Adrenal gland (tissue), 12 donors: Measurements from ENCODE around the gene ZNF829. TPM values are rescaled to one million over a fixed set of nuclear protein-coding genes. Genes with fewer than 3 reads are reported as not detected.
A peak's percentile ranks its signal among the peaks of the same experiment; 100 is the strongest.

Source experiments
- DNase-seq, 7 donors: peaks; one replicate each; pipeline ENCODE4 v3.0.0-alpha.2; 2019 to 2020
- H3K27ac ChIP-seq, 5 donors: fragments of 200-600 bp; sonication (generic) in 4 of 5; 1 replicate in 3 of 5; 2 replicates in 2 of 5; pipeline versions ENCODE4 v1.5.1 to v1.8.0; 2016 to 2020; ENCODE audit warnings: mild to moderate bottlenecking in 1 of 5
- H3K27me3 ChIP-seq: fragments of 200-600 bp; 2 replicates; pipeline ENCODE4 v1.8.0; 2021
- H3K36me3 ChIP-seq, 2 donors: fragments of 200-600 bp; replicated peaks in 1 of 2; 1 replicate in 1 of 2; 2 replicates in 1 of 2; pipeline versions ENCODE4 v1.5.1 to v1.8.0; 2018 to 2022
- H3K4me1 ChIP-seq, 2 donors: fragments of 200-600 bp; replicated peaks in 1 of 2; 1 replicate in 1 of 2; 2 replicates in 1 of 2; pipeline versions ENCODE4 v1.5.1 to v1.8.0; 2018 to 2021
- H3K4me3 ChIP-seq, 4 donors: fragments of 200-600 bp; sonication (generic) in 3 of 4; one replicate each; pipeline ENCODE4 v1.5.1; 2016 to 2018
- H3K9me3 ChIP-seq, 3 donors: fragments of 200-600 bp; sonication (generic) in 1 of 3; replicated peaks in 1 of 3; 1 replicate in 2 of 3; 2 replicates in 1 of 3; pipeline versions ENCODE4 v1.5.1 to v1.8.0; 2016 to 2021
- POLR2A ChIP-seq, 2 donors: fragments of 450-650 bp; IDR thresholded peaks; one replicate each; pipeline ENCODE4 v1.6.1; 2017; ENCODE audit warnings: antibody characterized with exemption in 2 of 2, mild to moderate bottlenecking in 2 of 2, moderate library complexity in 1 of 2
- WGBS, 4 donors: extraction: QIAGEN DNeasy Blood & Tissue Kit in 2 of 4; methylation state at CpG; one replicate each; pipeline versions ENCODE4 v1.1.5 to v1.1.7; 2013 to 2017; 5-methylcytosine and 5-hydroxymethylcytosine counted together
- intact Hi-C, 2 donors: fragments of 100-400 bp; cut with DNase I; formaldehyde crosslinking; loops; one replicate each; pipeline versions ENCODE4 v1.14.1 to v1.15.0; 2022 to 2023
- polyA plus RNA-seq, 3 donors: library from polyadenylated mRNA; stranded (reverse); fragments of 200-250 nt in 2 of 3; fragments of 350-450 nt in 1 of 3; fragmentation: Illumina TruSeq in 1 of 3; extraction: RNeasy Lipid Tissue Mini Kit (QIAGEN cat#74804) in 1 of 3; gene quantifications; one replicate each; pipeline ENCODE4 v1.2.3, GENCODE V29; 2013 to 2014
- total RNA-seq, 9 donors: library from RNA; depleted of rRNA in 4 of 9; stranded (reverse); fragments of >200 nt in 4 of 9; fragments of 120-200 nt in 1 of 9; fragmentation: NEBNext Ultra II Directional in 1 of 9; extraction: Animal tissue kit (Norgen Biotek cat#: 25700) in 1 of 9; gene quantifications; one replicate each; pipeline versions ENCODE4 v1.1.0 to v1.2.4, GENCODE V29; 2013 to 2023
- TF ChIP-seq, protein P1 (sequence below), 6 experiments: fragments of 450-650 bp in 4 of 6; fragments of 200-600 bp in 2 of 6; sonication (generic) in 1 of 6; IDR thresholded peaks; 1 replicate in 5 of 6; 2 replicates in 1 of 6; pipeline versions ENCODE4 v1.5.1 to v1.8.0; 2016 to 2021; ENCODE audit warnings: antibody characterized with exemption in 6 of 6, mild to moderate bottlenecking in 2 of 6, moderate library complexity in 1 of 6
- donor health status: healthy with polysubstance abuse.
- donor health status: Bipolar disorder and iron deficiency.
- donor health status: DM: yes; HTN: yes; CAD: no.
- donor health status: DM: no; HTN: no; CAD: no.
- donor health status: DM: no; HTN: no; CAD: no.
- donor health status: DM: yes; HTN: yes; CAD: no.

The ZNF829 gene
- total and polyA plus RNA-seq, 12 donors, result 0.64 to 6.2 (median 4.2) TPM

DNA sequence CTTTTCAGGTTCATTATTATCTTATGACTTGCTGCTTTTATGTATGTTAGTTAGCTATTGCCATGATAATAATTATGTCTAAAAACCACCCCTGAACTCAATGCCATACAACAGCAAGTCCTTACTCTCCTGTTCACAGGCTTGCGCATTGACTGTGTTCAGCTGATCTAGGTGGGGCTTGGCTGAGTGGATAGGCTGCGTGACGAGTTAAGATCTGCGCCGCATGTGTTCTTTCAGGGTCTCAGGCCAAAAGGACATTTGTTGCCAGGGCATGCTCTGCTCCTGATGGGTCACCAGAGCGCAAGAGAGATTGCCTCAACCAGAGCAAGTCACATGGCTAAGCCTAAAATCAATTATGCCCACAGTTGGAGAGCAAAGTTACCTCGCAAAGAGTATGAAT is 900 bp upstream of the ZNF829 start:
- H3K4me3 ChIP-seq, result peak overlapping the region in 3 of 4 donors; percentile 57 to 90 (median 90)
- peaks cover 8 to 10% of the 10 kb centered on the region in 2 donors for H3K4me1 ChIP-seq
- intact Hi-C loops, result no loop called here
- H3K27ac ChIP-seq, result peak overlapping the region; percentile 77 to 99 (median 90)
- no peaks in the 10 kb centered on the region for H3K27me3 ChIP-seq
- no peaks in the 10 kb centered on the region for H3K9me3 ChIP-seq
- 37 to 53% (median 44%) methylated on average over 7 of the region's 7 CpGs for WGBS, 4 donors
- peak in 6 of 7 donors; percentile 17 to 68 (median 28) for DNase-seq
- peaks cover 0 to 14% of the 10 kb centered on the region in 2 donors for H3K36me3 ChIP-seq
- TF ChIP-seq POLR2A (IDR thresholded peaks at IDR 0.05), result no peak
- TF ChIP-seq, protein P1, sequence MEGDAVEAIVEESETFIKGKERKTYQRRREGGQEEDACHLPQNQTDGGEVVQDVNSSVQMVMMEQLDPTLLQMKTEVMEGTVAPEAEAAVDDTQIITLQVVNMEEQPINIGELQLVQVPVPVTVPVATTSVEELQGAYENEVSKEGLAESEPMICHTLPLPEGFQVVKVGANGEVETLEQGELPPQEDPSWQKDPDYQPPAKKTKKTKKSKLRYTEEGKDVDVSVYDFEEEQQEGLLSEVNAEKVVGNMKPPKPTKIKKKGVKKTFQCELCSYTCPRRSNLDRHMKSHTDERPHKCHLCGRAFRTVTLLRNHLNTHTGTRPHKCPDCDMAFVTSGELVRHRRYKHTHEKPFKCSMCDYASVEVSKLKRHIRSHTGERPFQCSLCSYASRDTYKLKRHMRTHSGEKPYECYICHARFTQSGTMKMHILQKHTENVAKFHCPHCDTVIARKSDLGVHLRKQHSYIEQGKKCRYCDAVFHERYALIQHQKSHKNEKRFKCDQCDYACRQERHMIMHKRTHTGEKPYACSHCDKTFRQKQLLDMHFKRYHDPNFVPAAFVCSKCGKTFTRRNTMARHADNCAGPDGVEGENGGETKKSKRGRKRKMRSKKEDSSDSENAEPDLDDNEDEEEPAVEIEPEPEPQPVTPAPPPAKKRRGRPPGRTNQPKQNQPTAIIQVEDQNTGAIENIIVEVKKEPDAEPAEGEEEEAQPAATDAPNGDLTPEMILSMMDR (IDR thresholded peaks at IDR 0.05), result no peak

DNA sequence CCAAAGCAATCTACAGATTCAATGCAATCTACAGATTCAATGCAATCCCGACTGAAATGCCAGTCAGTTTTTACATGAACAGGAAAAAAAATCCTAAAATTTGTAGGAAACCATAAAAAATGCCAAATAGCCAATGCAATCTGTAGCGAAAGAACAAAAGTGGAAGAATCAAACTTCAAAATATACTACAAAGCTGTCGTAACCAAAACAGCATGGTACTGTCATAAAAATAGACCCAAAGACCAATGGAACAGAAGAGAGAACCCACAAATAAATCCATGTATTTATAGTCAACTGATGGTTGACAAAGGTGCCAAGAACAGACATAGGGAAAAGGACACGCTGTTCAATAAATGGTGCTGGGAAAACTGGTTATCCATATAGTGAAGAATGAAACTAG is 17.7 kb downstream of the ZNF829 start:
- WGBS, 4 donors, result 83 to 98% (median 97%) methylated on average over 4 of the region's 4 CpGs
- no peak for TF ChIP-seq POLR2A (IDR thresholded peaks at IDR 0.05)
- TF ChIP-seq, protein P1 (IDR thresholded peaks at IDR 0.05), result no peak
- no peak overlapping the region for H3K27ac ChIP-seq
- H3K36me3 ChIP-seq, result peaks cover 0 to 16% of the 10 kb centered on the region in 2 donors
- no peak overlapping the region for H3K4me3 ChIP-seq
- peaks cover 10 to 87% (median 36%) of the 10 kb centered on the region in 3 donors for H3K9me3 ChIP-seq
- no peak for DNase-seq
- intact Hi-C loops, result no loop called here
- no peaks in the 10 kb centered on the region for H3K4me1 ChIP-seq
- H3K27me3 ChIP-seq, result no peaks in the 10 kb centered on the region

DNA sequence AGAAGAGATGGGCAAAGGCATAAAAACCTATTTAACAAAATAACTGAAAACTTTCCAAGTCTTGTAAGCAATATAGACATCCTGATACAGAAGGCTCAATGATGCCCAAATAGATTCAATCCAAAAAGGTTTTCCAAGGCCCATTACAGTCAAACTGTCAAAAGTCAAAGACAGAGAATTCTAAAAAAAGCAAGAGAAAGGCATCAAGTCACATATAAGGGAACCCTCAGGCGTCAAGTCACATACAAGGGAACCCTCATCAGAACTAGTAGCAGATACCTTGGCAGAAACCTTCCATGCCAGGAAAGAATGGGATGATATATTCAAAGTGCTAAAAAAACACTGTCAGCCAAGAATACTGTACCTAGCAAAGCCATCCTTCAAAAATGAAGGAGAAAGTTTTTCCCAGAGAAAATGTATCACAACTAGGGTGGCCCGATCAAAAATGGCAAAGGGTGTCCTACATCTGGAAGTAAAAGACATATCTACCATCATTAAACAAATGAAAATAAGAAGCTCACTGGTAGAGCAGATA is 21.2 kb downstream of the ZNF829 start:
- H3K9me3 ChIP-seq, result peaks cover 21 to 98% (median 64%) of the 10 kb centered on the region in 3 donors
- no peaks in the 10 kb centered on the region for H3K4me1 ChIP-seq
- WGBS, 4 donors, result 91 to 99% (median 97%) methylated on average over 2 of the region's 2 CpGs
- no peaks in the 10 kb centered on the region for H3K27me3 ChIP-seq
- no peak overlapping the region for H3K27ac ChIP-seq
- intact Hi-C loops, result no loop called here
- no peak for DNase-seq
- H3K36me3 ChIP-seq, result peaks cover 0 to 6% of the 10 kb centered on the region in 2 donors
- TF ChIP-seq, protein P1 (IDR thresholded peaks at IDR 0.05), result no peak
- TF ChIP-seq POLR2A (IDR thresholded peaks at IDR 0.05), result no peak
- peak overlapping the region in 1 of 4 donors; percentile 5 for H3K4me3 ChIP-seq

DNA sequence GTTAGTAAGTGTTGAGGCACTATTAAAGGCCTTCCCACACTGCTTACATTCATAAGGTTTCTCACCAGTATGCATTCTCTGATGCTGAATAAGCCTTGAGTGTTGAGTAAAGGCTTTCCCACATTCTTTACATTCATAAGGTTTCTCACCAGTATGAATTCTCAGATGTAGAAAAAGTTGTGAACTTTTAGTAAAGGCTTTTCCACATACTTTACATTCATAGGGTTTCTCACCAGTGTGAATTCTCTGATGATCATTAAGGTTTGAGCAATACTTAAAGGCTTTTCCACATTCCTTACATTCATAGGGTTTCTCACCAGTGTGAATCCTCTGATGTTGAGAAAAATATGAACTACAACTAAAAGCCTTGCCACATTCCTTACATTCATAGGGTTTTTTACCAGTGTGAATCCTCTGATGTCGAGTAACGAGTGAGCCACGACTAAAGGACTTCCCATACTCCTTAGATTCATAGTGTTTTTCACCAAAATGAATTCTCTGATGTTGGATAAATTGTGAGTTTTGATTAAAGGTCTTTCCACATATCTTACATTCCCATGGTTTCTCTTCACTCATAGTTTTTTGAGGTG is 24.2 kb downstream of the ZNF829 start:
- WGBS, 4 donors, result 97 to 99% (median 98%) methylated on average over 3 of the region's 3 CpGs
- Histone ChIP-seq H3K27ac (no peak overlapping the region), H3K9me3 (peaks cover 26 to 96% (median 68%) of the 10 kb centered on the region in 3 donors), H3K4me3 (peak overlapping the region in 1 of 4 donors; percentile 17), H3K27me3 (no peaks in the 10 kb centered on the region), H3K36me3 (peaks cover 0 to 6% of the 10 kb centered on the region in 2 donors), H3K4me1 (no peaks in the 10 kb centered on the region)
- no peak for DNase-seq
- TF ChIP-seq, protein P1 (IDR thresholded peaks at IDR 0.05), result no peak
- TF ChIP-seq POLR2A (IDR thresholded peaks at IDR 0.05), result no peak
- intact Hi-C loops, result no loop called here
